Psoas muscle (tissue), 8 donors: ENCODE data around the gene LTBR. TPM values are rescaled to one million over a fixed set of nuclear protein-coding genes. Genes with fewer than 3 reads are reported as not detected.

Experiments used
- ATAC-seq, 4 donors: fragments of 200-7000 bp; cut with Tn5 transposase; one replicate each; pipeline ENCODE4 v1.9.1; 2020; ENCODE audit warnings: moderate library complexity in 3 of 4, mild to moderate bottlenecking in 2 of 4
- DNase-seq, 2 donors: peaks; one replicate each; pipeline ENCODE4 v3.0.0-alpha.2; 2020
- H3K27ac ChIP-seq: fragments of 200-600 bp; one replicate; pipeline ENCODE4 v1.8.0; 2022
- H3K27me3 ChIP-seq, 3 donors: fragments of 200-600 bp in 1 of 3; one replicate each; pipeline versions ENCODE4 v1.6.1 to v1.8.0; 2013 to 2022; ENCODE audit warnings: low read length in 2 of 3, mild to moderate bottlenecking in 2 of 3, moderate library complexity in 1 of 3; ENCODE audit not compliant: insufficient read depth in 3 of 3
- H3K36me3 ChIP-seq, 2 donors: fragments of 200-600 bp in 1 of 2; one replicate each; pipeline versions ENCODE4 v1.6.1 to v1.8.0; 2013 to 2022; ENCODE audit warnings: low read depth in 1 of 2, mild to moderate bottlenecking in 1 of 2, moderate library complexity in 1 of 2; ENCODE audit not compliant: insufficient read depth in 1 of 2
- H3K4me1 ChIP-seq: fragments of 200-600 bp; one replicate; pipeline ENCODE4 v1.8.0; 2022
- H3K4me3 ChIP-seq: fragments of 200-600 bp; one replicate; pipeline ENCODE4 v1.8.0; 2022; ENCODE audit warnings: mild to moderate bottlenecking
- H3K9me3 ChIP-seq: fragments of 200-600 bp; one replicate; pipeline ENCODE4 v1.8.0; 2022
- WGBS, 3 donors: extraction: QIAGEN DNeasy Blood & Tissue Kit; methylation state at CpG; one replicate each; pipeline versions ENCODE4 v1.1.6 to v1.1.7; 2013; 5-methylcytosine and 5-hydroxymethylcytosine counted together
- intact Hi-C, 2 donors: fragments of 100-400 bp; cut with DNase I; formaldehyde crosslinking; loops; one replicate each; pipeline versions ENCODE4 v1.11.0 to v1.14.2; 2022
- polyA plus RNA-seq, 3 donors: library from polyadenylated mRNA; stranded (reverse); fragments of 200-250 nt; gene quantifications; one replicate each; pipeline ENCODE4 v1.2.3, GENCODE V29; 2013
- total RNA-seq, 4 donors: library from RNA; stranded (reverse); fragmentation: NEBNext Ultra II Directional in 2 of 4; extraction: Animal tissue kit (Norgen Biotek cat#: 25700) in 2 of 4; gene quantifications; one replicate each; pipeline versions ENCODE4 v1.2.1 to v1.2.4, GENCODE V29; 2021 to 2023
- TF ChIP-seq, protein P1 (sequence below): fragments of 200-600 bp; IDR thresholded peaks from one replicate; pipeline ENCODE4 v1.8.0; 2022; ENCODE audit warnings: antibody characterized with exemption
- donor health status: healthy with polysubstance abuse.
- donor health status: DM: no; HTN: no; CAD: no; lungs with moderate emphysema.
- donor health status: Bipolar disorder and iron deficiency.
- donor health status: healthy.
- donor health status: DM: yes; HTN: yes; CAD: no.
- donor health status: DM: no; HTN: no; CAD: no.
- donor health status: DM: no; HTN: no; CAD: no.
- donor health status: DM: yes; HTN: yes; CAD: no.

LTBR gene
- total and polyA plus RNA-seq, 7 donors = 15.3 to 38.8 (median 34.5) TPM

GRCh38 chr12:6374028-6374785, 9.8 kb upstream of the LTBR start:
- no peaks in the 10 kb centered on the region for H3K27me3 ChIP-seq
- H3K9me3 ChIP-seq = no peaks in the 10 kb centered on the region
- ATAC-seq (no peak), DNase-seq (no peak)
- H3K4me1 ChIP-seq = peaks cover 24% of the 10 kb centered on the region
- intact Hi-C loops = no loop called here
- no peak overlapping the region for H3K27ac ChIP-seq
- no peak overlapping the region for H3K4me3 ChIP-seq
- WGBS, 3 donors = 84 to 93% (median 90%) methylated on average over 23 to 24 of the region's 24 CpGs
- H3K36me3 ChIP-seq = no peaks in the 10 kb centered on the region
- TF ChIP-seq, protein P1, sequence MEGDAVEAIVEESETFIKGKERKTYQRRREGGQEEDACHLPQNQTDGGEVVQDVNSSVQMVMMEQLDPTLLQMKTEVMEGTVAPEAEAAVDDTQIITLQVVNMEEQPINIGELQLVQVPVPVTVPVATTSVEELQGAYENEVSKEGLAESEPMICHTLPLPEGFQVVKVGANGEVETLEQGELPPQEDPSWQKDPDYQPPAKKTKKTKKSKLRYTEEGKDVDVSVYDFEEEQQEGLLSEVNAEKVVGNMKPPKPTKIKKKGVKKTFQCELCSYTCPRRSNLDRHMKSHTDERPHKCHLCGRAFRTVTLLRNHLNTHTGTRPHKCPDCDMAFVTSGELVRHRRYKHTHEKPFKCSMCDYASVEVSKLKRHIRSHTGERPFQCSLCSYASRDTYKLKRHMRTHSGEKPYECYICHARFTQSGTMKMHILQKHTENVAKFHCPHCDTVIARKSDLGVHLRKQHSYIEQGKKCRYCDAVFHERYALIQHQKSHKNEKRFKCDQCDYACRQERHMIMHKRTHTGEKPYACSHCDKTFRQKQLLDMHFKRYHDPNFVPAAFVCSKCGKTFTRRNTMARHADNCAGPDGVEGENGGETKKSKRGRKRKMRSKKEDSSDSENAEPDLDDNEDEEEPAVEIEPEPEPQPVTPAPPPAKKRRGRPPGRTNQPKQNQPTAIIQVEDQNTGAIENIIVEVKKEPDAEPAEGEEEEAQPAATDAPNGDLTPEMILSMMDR = no peak

DNA sequence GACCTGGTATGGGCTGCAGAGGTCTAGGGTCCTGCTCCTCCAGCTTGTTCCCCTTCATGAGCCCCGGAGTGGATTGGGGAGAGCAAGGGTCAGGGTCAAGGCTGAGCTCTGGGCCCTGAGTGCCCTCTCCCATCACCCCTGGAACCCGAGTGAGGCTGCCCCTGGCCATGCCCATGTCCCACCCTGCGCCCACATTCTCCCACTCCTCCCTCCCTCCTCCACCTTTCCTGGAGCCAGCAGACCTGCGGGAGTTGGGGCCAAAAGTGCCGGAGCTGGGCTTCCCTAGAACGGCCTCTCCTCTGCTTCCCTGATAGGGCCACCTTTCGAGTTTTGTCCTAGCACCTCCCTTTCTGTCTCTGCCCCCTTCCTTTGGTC, 9.2 kb upstream of the LTBR start:
- Histone ChIP-seq H3K36me3 (no peaks in the 10 kb centered on the region), H3K4me3 (no peak overlapping the region), H3K4me1 (peaks cover 24% of the 10 kb centered on the region), H3K27me3 (no peaks in the 10 kb centered on the region), H3K27ac (no peak overlapping the region), H3K9me3 (no peaks in the 10 kb centered on the region)
- DNase-seq = no peak
- 73 to 80% (median 78%) methylated on average over 7 of the region's 7 CpGs for WGBS, 3 donors
- ATAC-seq = no peak
- intact Hi-C loops = no loop called here
- TF ChIP-seq, protein P1 = no peak

DNA sequence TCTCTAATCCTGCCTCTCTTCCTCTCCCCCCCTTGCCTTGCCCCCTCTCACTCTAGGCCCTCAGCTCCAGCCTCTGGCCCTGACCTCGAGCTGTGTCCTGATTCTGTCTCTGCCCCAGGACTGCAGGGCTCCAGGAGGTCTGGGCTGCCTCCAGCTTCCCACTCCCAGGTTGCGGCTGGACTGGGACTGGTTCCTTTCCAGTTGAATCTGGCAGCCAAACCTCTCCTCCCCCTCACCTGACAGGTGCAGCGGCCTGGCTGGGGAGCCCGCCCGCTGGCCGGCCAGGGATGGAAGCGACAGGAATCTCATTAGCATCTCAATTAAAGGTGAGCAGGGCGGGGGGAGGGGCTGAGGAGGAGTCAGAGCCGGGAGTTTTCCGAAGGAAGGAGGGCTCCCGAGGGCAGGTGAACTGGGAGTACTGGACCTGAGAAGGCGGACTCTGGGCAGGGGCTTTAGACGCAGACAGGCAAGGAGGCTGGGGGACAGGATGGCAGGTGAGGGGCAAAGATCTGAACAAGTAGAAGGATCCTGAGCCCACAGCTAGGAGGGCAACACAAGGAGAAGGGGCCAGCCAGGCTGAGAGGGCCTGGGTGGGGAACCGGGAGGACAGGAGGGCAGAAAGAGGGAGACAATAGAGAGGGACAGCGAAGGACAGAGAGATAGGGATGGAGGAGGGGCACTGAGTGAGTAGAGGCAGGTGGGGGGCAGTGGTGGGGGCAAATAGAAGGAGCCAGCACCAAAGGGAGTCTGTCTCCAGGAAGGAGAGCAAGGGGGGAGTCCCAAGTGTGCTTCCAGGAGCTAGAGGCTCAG, 8.5 kb upstream of the LTBR start, which contains the start of gene SCNN1A:
TSS of gene SCNN1A (minus strand) at position 295 of the 810 bp plus-strand sequence. CDS start 780 bp downstream, outside the sequence.
- Histone ChIP-seq H3K27me3 (no peaks in the 10 kb centered on the region), H3K36me3 (no peaks in the 10 kb centered on the region), H3K4me3 (no peak within 1 kb of the TSS), H3K27ac (peak within 1 kb of the TSS; percentile 58), H3K9me3 (no peaks in the 10 kb centered on the region), H3K4me1 (peaks cover 24% of the 10 kb centered on the region)
- DNase-seq (no peak), ATAC-seq (no peak)
- 84 to 87% (median 85%) methylated on average over 15 of the region's 15 CpGs for WGBS, 3 donors
- TF ChIP-seq, protein P1 = no peak
- intact Hi-C loops = no loop called here

- Histone ChIP-seq H3K27ac (peak overlapping the region; percentile 58), H3K36me3 (no peaks in the 10 kb centered on the region), H3K4me3 (no peak overlapping the region), H3K4me1 (peaks cover 24% of the 10 kb centered on the region), H3K27me3 (no peaks in the 10 kb centered on the region), H3K9me3 (no peaks in the 10 kb centered on the region)
- TF ChIP-seq, protein P1 = peak; percentile 25
- ATAC-seq (peak; percentile 60 to 79 (median 72)), DNase-seq (peak; percentile 65 to 70)
- intact Hi-C loops = no loop called here
- WGBS, 3 donors = 53 to 71% (median 64%) methylated on average over 19 of the region's 19 CpGs
These were observed 7.7 kb upstream of the LTBR start for GRCh38 chr12:6376079-6376869.
